ENCODE measurements around the gene RAB5IF. TPM values are rescaled to one million over a fixed set of nuclear protein-coding genes. Genes with fewer than 3 reads are reported as not detected.
"Not testable (repeated sequence)": the region's sequence is repeated elsewhere in the genome, so short reads cannot be mapped to it uniquely, and the experiment has no call there.

Gene RAB5IF
- total and polyA plus RNA-seq, 2 of the 13 experiments (the other 11 are each of a cell fraction or from before 2014, with no cell fraction given) = 261 to 305 TPM

DNA sequence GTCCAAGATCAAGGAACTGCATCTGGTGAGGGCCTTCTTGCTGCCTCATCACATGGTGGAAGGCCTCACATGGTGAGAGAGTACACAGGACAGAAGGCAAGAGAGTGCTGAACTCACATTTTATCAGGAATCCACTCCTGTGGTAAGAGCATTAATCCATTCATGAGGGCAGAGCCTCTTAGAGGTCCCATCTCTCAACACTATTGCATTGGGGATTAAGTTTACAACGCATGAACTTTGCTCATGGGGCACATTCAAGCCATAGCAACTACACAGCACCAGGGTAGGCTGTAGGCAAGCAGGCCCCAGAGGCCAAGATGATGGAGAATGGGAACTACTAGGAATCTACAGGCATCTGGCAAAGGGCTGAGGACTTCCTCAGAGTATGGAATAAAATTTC is 42.2 kb upstream of the RAB5IF start (continued):
- TF ChIP-seq, protein P1, sequence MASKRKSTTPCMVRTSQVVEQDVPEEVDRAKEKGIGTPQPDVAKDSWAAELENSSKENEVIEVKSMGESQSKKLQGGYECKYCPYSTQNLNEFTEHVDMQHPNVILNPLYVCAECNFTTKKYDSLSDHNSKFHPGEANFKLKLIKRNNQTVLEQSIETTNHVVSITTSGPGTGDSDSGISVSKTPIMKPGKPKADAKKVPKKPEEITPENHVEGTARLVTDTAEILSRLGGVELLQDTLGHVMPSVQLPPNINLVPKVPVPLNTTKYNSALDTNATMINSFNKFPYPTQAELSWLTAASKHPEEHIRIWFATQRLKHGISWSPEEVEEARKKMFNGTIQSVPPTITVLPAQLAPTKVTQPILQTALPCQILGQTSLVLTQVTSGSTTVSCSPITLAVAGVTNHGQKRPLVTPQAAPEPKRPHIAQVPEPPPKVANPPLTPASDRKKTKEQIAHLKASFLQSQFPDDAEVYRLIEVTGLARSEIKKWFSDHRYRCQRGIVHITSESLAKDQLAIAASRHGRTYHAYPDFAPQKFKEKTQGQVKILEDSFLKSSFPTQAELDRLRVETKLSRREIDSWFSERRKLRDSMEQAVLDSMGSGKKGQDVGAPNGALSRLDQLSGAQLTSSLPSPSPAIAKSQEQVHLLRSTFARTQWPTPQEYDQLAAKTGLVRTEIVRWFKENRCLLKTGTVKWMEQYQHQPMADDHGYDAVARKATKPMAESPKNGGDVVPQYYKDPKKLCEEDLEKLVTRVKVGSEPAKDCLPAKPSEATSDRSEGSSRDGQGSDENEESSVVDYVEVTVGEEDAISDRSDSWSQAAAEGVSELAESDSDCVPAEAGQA (IDR thresholded peaks at IDR 0.05; ENCODE audit: low read depth) = no peak
- TF ChIP-seq, protein P1 (CRISPR knock-in tag; IDR thresholded peaks at IDR 0.05; ENCODE audit: borderline replicate concordance) = no peak
- no peak for TF ChIP-seq ESRRA (CRISPR knock-in tag; IDR thresholded peaks at IDR 0.05; ENCODE audit: low read depth)
- TF ChIP-seq THAP9 (CRISPR knock-in tag; IDR thresholded peaks at IDR 0.05; ENCODE audit: borderline replicate concordance) = no peak
- TF ChIP-seq HHEX (CRISPR knock-in tag; IDR thresholded peaks at IDR 0.05) = no peak
- no peak for TF ChIP-seq ZNF773 (CRISPR knock-in tag; IDR thresholded peaks at IDR 0.05; ENCODE audit: borderline replicate concordance)
- no peak for TF ChIP-seq NFYB (CRISPR knock-in tag; IDR thresholded peaks at IDR 0.05)
- TF ChIP-seq PITX1 (CRISPR knock-in tag; IDR thresholded peaks at IDR 0.05) = 0 out of 2 replicates have a peak, but pooled peaks have one; percentile 60
- no peak for TF ChIP-seq RELA (CRISPR knock-in tag; IDR thresholded peaks at IDR 0.05)

- H3K9me3 ChIP-seq (ENCODE audit: low read length); H3K4me2 ChIP-seq (ENCODE audit: low read depth, low read length); H3K9ac ChIP-seq (ENCODE audit: insufficient read depth, low read depth, low read length); BruUV-seq (replicated peaks); H3K27ac ChIP-seq (ENCODE audit: extremely low read length, insufficient read depth, low read length); H3K36me3 ChIP-seq (replicated peaks in 1 of 2; ENCODE audit: control insufficient read depth in 1 of 2, insufficient read depth in 2 of 2, low read length in 2 of 2); ATAC-seq; DNase-seq (ENCODE audit: low spot score); in situ Hi-C loops (cut with HindIII; ENCODE audit: extremely low pct_ligation_motif_present, low pct_unique_long_range_greater_than_20kb); H2AFZ ChIP-seq (ENCODE audit: low read length); FAIRE-seq; H4K20me1 ChIP-seq (ENCODE audit: insufficient read depth, low read length); H3K79me2 ChIP-seq (ENCODE audit: insufficient read depth, low read length); intact Hi-C loops (cut with micrococcal nuclease; ENCODE audit: unreplicated experiment); H3K27me3 ChIP-seq (ENCODE audit: control insufficient read depth in 1 of 2, insufficient read depth in 2 of 2, low read length in 2 of 2); POLR2A ChIA-PET; CTCF ChIA-PET (ENCODE audit: low intra/inter-chr PET ratio, low total read pairs); H3K4me3 ChIP-seq (replicated peaks in 1 of 3; ENCODE audit: insufficient read depth in 1 of 3, low read depth in 2 of 3, low read length in 3 of 3): not testable (repeated sequence)
- H3K4me1 ChIP-seq (ENCODE audit: insufficient read depth, low read length) = peaks cover 14% of the 10 kb centered on the region
- WGBS (ENCODE audit: low lambda C conversion rate) = 96% methylated on average over 13 of the region's 13 CpGs
These were observed 41.4 kb upstream of the RAB5IF start for GRCh38 chr20:36564078-36564725.

All from HepG2 (cell line).